HG03521 (cell line): Measurements from ENCODE around the gene GJA4.
A peak's percentile ranks its signal among the peaks of the same experiment; 100 is the strongest.
"Not testable (repeated sequence)": the region's sequence is repeated elsewhere in the genome, so short reads cannot be mapped to it uniquely, and the experiment has no call there.

ENCODE experiments used
- ATAC-seq: cut with Tn5 transposase; IDR thresholded peaks from one replicate; pipeline ENCODE4 v1.9.1; 2021; ENCODE audit warnings: mild to moderate bottlenecking, moderate library complexity; ENCODE audit not compliant: unreplicated experiment

The GJA4 gene

GRCh38 chr1:34768856-34769255, 23.9 kb upstream of the GJA4 start:
- no peak for ATAC-seq

GRCh38 chr1:34770891-34771504, 21.8 kb upstream of the GJA4 start:
- no peak for ATAC-seq

- ATAC-seq, result no peak
Observed at GRCh38 chr1:34771573-34772371, 21.0 kb upstream of the GJA4 start.

- ATAC-seq, result not testable (repeated sequence)
Observed at GRCh38 chr1:34773114-34773513, 19.7 kb upstream of the GJA4 start.

- no peak for ATAC-seq
Observed at GRCh38 chr1:34774957-34775356, 17.8 kb upstream of the GJA4 start.

- no peak for ATAC-seq
Observed at GRCh38 chr1:34776911-34777310, 15.9 kb upstream of the GJA4 start.

- no peak for ATAC-seq
Observed at GRCh38 chr1:34777519-34778321, 15.1 kb upstream of the GJA4 start.

GRCh38 chr1:34778381-34778780, 14.4 kb upstream of the GJA4 start:
- no peak for ATAC-seq

GRCh38 chr1:34779005-34779404, 13.8 kb upstream of the GJA4 start:
- no peak for ATAC-seq

- ATAC-seq, result no peak
Observed at GRCh38 chr1:34779526-34779925, 13.3 kb upstream of the GJA4 start.

GRCh38 chr1:34779962-34780361, 12.8 kb upstream of the GJA4 start:
- no peak for ATAC-seq

GRCh38 chr1:34780528-34780927, 12.3 kb upstream of the GJA4 start:
- no peak for ATAC-seq

GRCh38 chr1:34781071-34781843, 11.5 kb upstream of the GJA4 start, which contains the start of gene GJB3:
Gene GJB3, plus strand, starts transcription at chr1:34781214. Its CDS starts 3,549 bp downstream, at chr1:34784763.
- no peak for ATAC-seq

GRCh38 chr1:34781844-34782391, 10.9 kb upstream of the GJA4 start:
- no peak for ATAC-seq

GRCh38 chr1:34784751-34785221, 8.0 kb upstream of the GJA4 start:
- no peak for ATAC-seq

GRCh38 chr1:34785231-34785874, 7.4 kb upstream of the GJA4 start:
- no peak for ATAC-seq

GRCh38 chr1:34785875-34786470, 6.8 kb upstream of the GJA4 start:
- no peak for ATAC-seq

- peak; percentile 48 for ATAC-seq
Observed at GRCh38 chr1:34786521-34787325, 6.1 kb upstream of the GJA4 start.
